WTC11 (cell line): ENCODE data around the gene RAP1GDS1. TPM values are rescaled to one million over a fixed set of nuclear protein-coding genes. Genes with fewer than 3 reads are reported as not detected.

Source experiments
- ATAC-seq: fragments of 200-7000 bp; cut with Tn5 transposase; 2 replicates; pipeline ENCODE4 v1.10.0; 2021; ENCODE audit warnings: mild to moderate bottlenecking, moderate library complexity
- CTCF ChIA-PET: fragments of 300-600 bp; sonication (Branson Sonifier 250); formaldehyde crosslinking; loops from one replicate; lab custom pipeline; 2021; ENCODE audit warnings: antibody characterized with exemption; lab: Charles Lee
- POLR2A ChIA-PET: fragments of 350-600 bp; sonication (Branson Sonifier 250); formaldehyde crosslinking; loops from one replicate; lab custom pipeline; 2021; ENCODE audit warnings: antibody characterized with exemption; lab: Charles Lee
- DNase-seq: peaks from one replicate; pipeline ENCODE4 v3.0.0; 2021; ENCODE audit warnings: low spot score
- H3K27ac Mint-ChIP-seq: 2 replicates; pipeline ENCODE4 v1.8.0; 2021; ENCODE audit warnings: mixed read lengths
- H3K27me3 Mint-ChIP-seq: 2 replicates; pipeline ENCODE4 v1.8.0; 2021; ENCODE audit warnings: low read depth, mild to moderate bottlenecking, moderate library complexity, mixed read lengths
- H3K36me3 Mint-ChIP-seq: 2 replicates; pipeline ENCODE4 v1.8.0; 2021; ENCODE audit warnings: mixed read lengths
- H3K4me1 Mint-ChIP-seq: 2 replicates; pipeline ENCODE4 v1.8.0; 2022; ENCODE audit warnings: mixed read lengths
- H3K4me3 Mint-ChIP-seq: 2 replicates; pipeline ENCODE4 v1.8.0; 2021; ENCODE audit warnings: mild to moderate bottlenecking, moderate library complexity, mixed read lengths
- H3K9me3 Mint-ChIP-seq: 2 replicates; pipeline ENCODE4 v1.8.0; 2021; ENCODE audit warnings: mixed read lengths
- ARID4B ChIP-seq: sonication (generic); formaldehyde crosslinking; IDR thresholded peaks from 2 replicates; pipeline ENCODE4 v1.8.0; 2023; ENCODE audit warnings: missing genetic modification reagents, mild to moderate bottlenecking, borderline replicate concordance
- ATF1 ChIP-seq: sonication (generic); formaldehyde crosslinking; IDR thresholded peaks from 2 replicates; pipeline ENCODE4 v1.8.1; 2023; ENCODE audit warnings: mild to moderate bottlenecking, moderate library complexity, missing genetic modification reagents
- ATF2 ChIP-seq: sonication (generic); formaldehyde crosslinking; IDR thresholded peaks from 2 replicates; pipeline ENCODE4 v1.8.1; 2022; ENCODE audit warnings: low read depth, missing genetic modification reagents, borderline replicate concordance
- CBFB ChIP-seq: sonication (generic); formaldehyde crosslinking; IDR thresholded peaks from 2 replicates; pipeline ENCODE4 v1.8.1; 2022; ENCODE audit warnings: mild to moderate bottlenecking, low read depth, missing genetic modification reagents
- CREB1 ChIP-seq: sonication (generic); formaldehyde crosslinking; IDR thresholded peaks from 2 replicates; pipeline ENCODE4 v1.8.0; 2023; ENCODE audit warnings: mild to moderate bottlenecking, missing genetic modification reagents
- E2F1 ChIP-seq: sonication (generic); formaldehyde crosslinking; IDR thresholded peaks from 2 replicates; pipeline ENCODE4 v1.8.0; 2022; ENCODE audit warnings: mild to moderate bottlenecking, missing genetic modification reagents
- GTF2I ChIP-seq: fragments of 250-450 bp; sonication (Bioruptor Pico); conservative IDR thresholded peaks from 2 replicates; pipeline ENCODE4 v1.4.0; 2021; ENCODE audit warnings: mild to moderate bottlenecking
- JUN ChIP-seq: sonication (generic); formaldehyde crosslinking; IDR thresholded peaks from 2 replicates; pipeline ENCODE4 v1.8.0; 2023; ENCODE audit warnings: mild to moderate bottlenecking, missing genetic modification reagents
- PREB ChIP-seq: sonication (generic); formaldehyde crosslinking; IDR thresholded peaks from 2 replicates; pipeline ENCODE4 v1.8.1; 2022; ENCODE audit warnings: mild to moderate bottlenecking, missing genetic modification reagents, moderate library complexity, borderline replicate concordance
- RORB ChIP-seq: fragments of 250-450 bp; sonication (Bioruptor Pico); IDR thresholded peaks from 2 replicates; pipeline ENCODE4 v1.9.0; 2021; ENCODE audit warnings: mild to moderate bottlenecking
- TP53 ChIP-seq: sonication (generic); formaldehyde crosslinking; IDR thresholded peaks from 2 replicates; pipeline ENCODE4 v1.8.1; 2023; ENCODE audit warnings: mild to moderate bottlenecking, missing genetic modification reagents
- USF1 ChIP-seq: sonication (generic); formaldehyde crosslinking; IDR thresholded peaks from 2 replicates; pipeline ENCODE4 v1.8.0; 2022; ENCODE audit warnings: mild to moderate bottlenecking, missing genetic modification reagents
- ZMAT4 ChIP-seq: fragments of 250-450 bp; sonication (Bioruptor Pico); IDR thresholded peaks from 2 replicates; pipeline ENCODE4 v1.9.0; 2021; ENCODE audit warnings: mild to moderate bottlenecking
- ZNF232 ChIP-seq: sonication (generic); formaldehyde crosslinking; IDR thresholded peaks from 2 replicates; pipeline ENCODE4 v1.8.0; 2022; ENCODE audit warnings: mild to moderate bottlenecking, missing genetic modification reagents
- ZNF317 ChIP-seq: sonication (generic); formaldehyde crosslinking; IDR thresholded peaks from 2 replicates; pipeline ENCODE4 v1.8.1; 2023; ENCODE audit warnings: low read depth, mild to moderate bottlenecking, moderate library complexity, missing genetic modification reagents, borderline replicate concordance
- ZNF671 ChIP-seq: fragments of 250-450 bp; sonication (Bioruptor Pico); IDR thresholded peaks from 2 replicates; pipeline ENCODE4 v1.8.0; 2021; ENCODE audit warnings: mild to moderate bottlenecking
- total RNA-seq: library from RNA; stranded (reverse); gene quantifications from 3 replicates; pipeline ENCODE4 v1.2.3, GENCODE V29; 2021

RAP1GDS1 gene
- total RNA-seq, 1 experiment from 2014 or later: 29.9 TPM

- TF ChIP-seq ARID4B (CRISPR knock-in tag) (no peak), ZNF671 (CRISPR knock-in tag) (no peak)
- TF ChIP-seq, all 79 proteins: peak for 0
These were observed 209.6 kb downstream of the RAP1GDS1 start (continued) for GRCh38 chr4:98470831-98471230.

- ChIA-PET POLR2A (no interaction called here), CTCF (no interaction called here)
- H3K9me3 Mint-ChIP-seq: no peaks in the 10 kb centered on the region
- H3K27ac Mint-ChIP-seq: no peak overlapping the region
- DNase-seq: no peak
- H3K4me1 Mint-ChIP-seq: peaks cover 11% of the 10 kb centered on the region
- H3K4me3 Mint-ChIP-seq: no peak overlapping the region
- H3K27me3 Mint-ChIP-seq: no peaks in the 10 kb centered on the region
- TF ChIP-seq JUN (CRISPR knock-in tag): no peak
- TF ChIP-seq E2F1 (CRISPR knock-in tag): no peak
- TF ChIP-seq ZNF232 (CRISPR knock-in tag): no peak
- TF ChIP-seq ATF2: no peak
- no peak for TF ChIP-seq TP53
- no peak for TF ChIP-seq RORB (CRISPR knock-in tag)
- TF ChIP-seq ZNF317: no peak
- no peak for TF ChIP-seq CREB1 (CRISPR knock-in tag)
- TF ChIP-seq ZNF671 (CRISPR knock-in tag): no peak
- TF ChIP-seq ATF1 (CRISPR knock-in tag): no peak
- no peak for TF ChIP-seq PREB (CRISPR knock-in tag)
- TF ChIP-seq GTF2I (CRISPR knock-in tag): no peak
- no peak for TF ChIP-seq CBFB
- TF ChIP-seq USF1 (CRISPR knock-in tag): no peak
- peaks cover 37% of the 10 kb centered on the region for H3K36me3 Mint-ChIP-seq
- no peak for ATAC-seq
These were observed 211.9 kb downstream of the RAP1GDS1 start for GRCh38 chr4:98473046-98473445.

- H3K4me3 Mint-ChIP-seq: no peak overlapping the region
- POLR2A ChIA-PET: no interaction called here
- CTCF ChIA-PET: no interaction called here
- H3K9me3 Mint-ChIP-seq: no peaks in the 10 kb centered on the region
- no peaks in the 10 kb centered on the region for H3K27me3 Mint-ChIP-seq
- H3K36me3 Mint-ChIP-seq: peaks cover 43% of the 10 kb centered on the region
- DNase-seq (no peak), ATAC-seq (no peak)
- TF ChIP-seq ZMAT4 (no peak), JUN (CRISPR knock-in tag) (no peak), USF1 (CRISPR knock-in tag) (no peak)
- no peak overlapping the region for H3K27ac Mint-ChIP-seq
- H3K4me1 Mint-ChIP-seq: peaks cover 9% of the 10 kb centered on the region
These were observed 213.2 kb downstream of the RAP1GDS1 start for GRCh38 chr4:98474408-98474844.
